H1 (cell line): ENCODE results near the gene ZNF277. TPM values are rescaled to one million over a fixed set of nuclear protein-coding genes. Genes with fewer than 3 reads are reported as not detected.
A peak's percentile ranks its signal among the peaks of the same experiment; 100 is the strongest.

Experiments used
- CTCF ChIA-PET: fragments of 300-600 bp; sonication (Branson Sonifier 250); formaldehyde crosslinking; loops from one replicate; lab custom pipeline; 2021; ENCODE audit not compliant: partially characterized antibody; lab: Charles Lee
- POLR2A ChIA-PET: fragments of 300-600 bp; sonication (Branson Sonifier 250); formaldehyde crosslinking; loops from one replicate; lab custom pipeline; 2021; ENCODE audit warnings: inconsistent platforms; ENCODE audit not compliant: partially characterized antibody; lab: Charles Lee
- DNase-seq, 2 experiments: peaks; one replicate each; pipeline versions ENCODE4 v3.0.0 to v3.0.0-alpha.2; 2010 to 2022; ENCODE audit warnings: low spot score in 2 of 2, low read depth in 1 of 2, mixed read lengths in 1 of 2
- FAIRE-seq: peaks from 2 replicates; lab custom pipeline; 2011; peaks lifted over from hg19 to GRCh38; lab: Jason Lieb, UNC
- H2AFZ ChIP-seq: 2 replicates; pipeline ENCODE4 v1.8.1; 2012; ENCODE audit warnings: low read length, inconsistent platforms
- H2AK5ac ChIP-seq: 2 replicates; pipeline ENCODE4 v1.6.1; 2013; ENCODE audit warnings: low read depth, low read length
- H2BK120ac ChIP-seq: replicated peaks from 2 replicates; pipeline ENCODE3; 2013; ENCODE audit warnings: low read depth, low read length, inconsistent platforms
- H2BK12ac ChIP-seq: 2 replicates; pipeline ENCODE4 v1.6.1; 2013; ENCODE audit warnings: low read depth, low read length
- H2BK15ac ChIP-seq: 2 replicates; pipeline ENCODE4 v1.6.1; 2013; ENCODE audit warnings: low read length
- H2BK20ac ChIP-seq: 2 replicates; pipeline ENCODE4 v1.6.1; 2013; ENCODE audit warnings: low read length
- H2BK5ac ChIP-seq: 2 replicates; pipeline ENCODE4 v1.6.1; 2013; ENCODE audit warnings: low read depth, low read length
- H3K14ac ChIP-seq: 2 replicates; pipeline ENCODE4 v1.6.1; 2013; ENCODE audit warnings: inconsistent platforms; ENCODE audit not compliant: insufficient read length
- H3K18ac ChIP-seq: 2 replicates; pipeline ENCODE4 v1.6.1; 2013; ENCODE audit warnings: low read length; ENCODE audit errors: extremely low read depth
- H3K23ac ChIP-seq: 2 replicates; pipeline ENCODE4 v1.6.1; 2013; ENCODE audit warnings: inconsistent platforms; ENCODE audit not compliant: insufficient read length
- H3K23me2 ChIP-seq: 2 replicates; pipeline ENCODE4 v1.6.1; 2013; ENCODE audit warnings: low read depth, low read length
- H3K27ac ChIP-seq: 2 replicates; pipeline ENCODE4 v1.6.1; 2011; ENCODE audit warnings: low read depth, low read length, inconsistent platforms
- H3K27me3 ChIP-seq, 4 experiments: replicated peaks in 1 of 4; 1 replicate in 1 of 4; 2 replicates in 3 of 4; pipeline versions ENCODE4 v1.6.1 to v1.8.1; 2011 to 2013; ENCODE audit warnings: low read length in 3 of 4, mild to moderate bottlenecking in 3 of 4, inconsistent platforms in 2 of 4, mixed read lengths in 2 of 4, moderate library complexity in 1 of 4; ENCODE audit not compliant: control insufficient read depth in 3 of 4, insufficient read depth in 3 of 4; ENCODE audit errors: extremely low read depth in 1 of 4
- H3K36me3 ChIP-seq, 4 experiments: 2 replicates each; pipeline versions ENCODE4 v1.6.1 to v1.8.1; 2011 to 2013; ENCODE audit warnings: mild to moderate bottlenecking in 4 of 4, low read length in 3 of 4, moderate library complexity in 2 of 4, control low read depth in 1 of 4, inconsistent platforms in 1 of 4; ENCODE audit not compliant: insufficient read depth in 4 of 4, control insufficient read depth in 2 of 4
- H3K4ac ChIP-seq: replicated peaks from 2 replicates; pipeline ENCODE3; 2013; ENCODE audit warnings: low read length, low read depth, mixed read lengths, inconsistent platforms; ENCODE audit not compliant: insufficient read length
- H3K4me1 ChIP-seq, 4 experiments: replicated peaks in 1 of 4; 1 replicate in 1 of 4; 2 replicates in 3 of 4; pipeline versions ENCODE4 v1.6.1 to v1.8.1; 2011 to 2013; ENCODE audit warnings: low read length in 3 of 4, inconsistent platforms in 2 of 4, mixed read lengths in 1 of 4; ENCODE audit not compliant: insufficient read depth in 4 of 4, control insufficient read depth in 3 of 4
- H3K4me2 ChIP-seq, 2 experiments: 2 replicates each; pipeline versions ENCODE4 v1.6.1 to v1.8.1; 2011 to 2013; ENCODE audit warnings: low read depth in 2 of 2, low read length in 2 of 2, control low read depth in 1 of 2, inconsistent platforms in 1 of 2, mild to moderate bottlenecking in 1 of 2; ENCODE audit not compliant: insufficient read depth in 1 of 2
- H3K4me3 ChIP-seq, 4 experiments: fragments of 200-600, 300-600 bp in 1 of 4; sonication (generic), shearing (Covaris generic), sonication (Bioruptor Twin) in 1 of 4; 2 replicates each; pipeline versions ENCODE4 v1.5.1 to v1.8.1; 2011 to 2016; ENCODE audit warnings: low read length in 4 of 4, low read depth in 3 of 4, control low read depth in 2 of 4, inconsistent platforms in 2 of 4, mild to moderate bottlenecking in 2 of 4, mixed read lengths in 1 of 4, moderate library complexity in 1 of 4; ENCODE audit not compliant: insufficient read depth in 2 of 4; ENCODE audit errors: extremely low read depth in 1 of 4
- H3K56ac ChIP-seq: replicated peaks from 2 replicates; pipeline ENCODE3; 2013; ENCODE audit warnings: low read depth, mild to moderate bottlenecking, mixed read lengths, low read length, inconsistent platforms; ENCODE audit not compliant: insufficient read length
- H3K79me1 ChIP-seq: 2 replicates; pipeline ENCODE4 v1.6.1; 2013; ENCODE audit warnings: low read depth, low read length, control low read depth
- H3K79me2 ChIP-seq, 2 experiments: 2 replicates each; pipeline versions ENCODE4 v1.6.1 to v1.8.1; 2012 to 2013; ENCODE audit warnings: low read length in 2 of 2, mild to moderate bottlenecking in 2 of 2, inconsistent platforms in 1 of 2; ENCODE audit not compliant: insufficient read depth in 2 of 2, control insufficient read depth in 1 of 2
- H3K9ac ChIP-seq, 4 experiments: replicated peaks in 1 of 4; 1 replicate in 1 of 4; 2 replicates in 3 of 4; pipeline versions ENCODE4 v1.6.1 to v1.8.1; 2011 to 2013; ENCODE audit warnings: low read depth in 3 of 4, low read length in 3 of 4, control low read depth in 2 of 4, mild to moderate bottlenecking in 2 of 4, moderate library complexity in 2 of 4, inconsistent platforms in 1 of 4; ENCODE audit errors: extremely low read depth in 1 of 4
- H3K9me3 ChIP-seq, 2 experiments: 2 replicates each; pipeline versions ENCODE4 v1.6.1 to v1.8.1; 2012 to 2013; ENCODE audit warnings: mild to moderate bottlenecking in 2 of 2, moderate library complexity in 2 of 2, control low read depth in 1 of 2, inconsistent platforms in 1 of 2, low read depth in 1 of 2, low read length in 1 of 2, mixed read lengths in 1 of 2; ENCODE audit not compliant: insufficient read depth in 2 of 2
- H4K20me1 ChIP-seq, 2 experiments: replicated peaks in 1 of 2; 2 replicates each; pipeline versions ENCODE3 to v1.8.1; 2011 to 2013; ENCODE audit warnings: inconsistent platforms in 2 of 2, low read length in 2 of 2, mild to moderate bottlenecking in 1 of 2; ENCODE audit not compliant: insufficient read depth in 2 of 2, control insufficient read depth in 1 of 2
- H4K5ac ChIP-seq: 2 replicates; pipeline ENCODE4 v1.6.1; 2013; ENCODE audit warnings: low read length, low read depth, mixed read lengths, inconsistent platforms; ENCODE audit not compliant: insufficient read length
- H4K8ac ChIP-seq: 2 replicates; pipeline ENCODE4 v1.8.0; 2013; ENCODE audit warnings: mild to moderate bottlenecking, moderate library complexity, low read length, inconsistent platforms; ENCODE audit not compliant: insufficient read depth; ENCODE audit errors: extremely low read depth
- H4K91ac ChIP-seq: replicated peaks from 2 replicates; pipeline ENCODE3; 2013; ENCODE audit warnings: low read length, mixed read lengths, inconsistent platforms; ENCODE audit not compliant: insufficient read length
- CBX5 ChIP-seq: fragments of 300-800, 300-1000 bp; sonication (generic); IDR thresholded peaks from 2 replicates; pipeline ENCODE4 v1.7.1; 2016; ENCODE audit warnings: antibody characterized with exemption, low read length, low read depth
- CREB1 ChIP-seq: IDR thresholded peaks from 2 replicates; pipeline ENCODE4 v1.6.1; 2012; ENCODE audit warnings: inconsistent platforms
- EP300 ChIP-seq, 2 experiments: IDR thresholded peaks; 1 replicate in 1 of 2; 2 replicates in 1 of 2; pipeline ENCODE4 v1.6.1; 2011 to 2012; ENCODE audit warnings: low read depth in 2 of 2, low read length in 2 of 2, mild to moderate bottlenecking in 2 of 2, borderline replicate concordance in 1 of 2, inconsistent platforms in 1 of 2, moderate library complexity in 1 of 2
- MAX ChIP-seq: IDR thresholded peaks from 2 replicates; pipeline ENCODE4 v1.6.1; 2012; ENCODE audit warnings: inconsistent platforms
- NANOG ChIP-seq: IDR thresholded peaks from 2 replicates; pipeline ENCODE4 v1.6.1; 2011; ENCODE audit warnings: low read length, low read depth, mild to moderate bottlenecking, inconsistent platforms; ENCODE audit not compliant: insufficient read depth, poor library complexity, severe bottlenecking
- PHF8 ChIP-seq: fragments of 200-600 bp; sonication (generic); conservative IDR thresholded peaks from 2 replicates; pipeline ENCODE4 v1.7.1; 2012; ENCODE audit warnings: low read depth, mild to moderate bottlenecking, inconsistent platforms, low read length, moderate library complexity
- POLR2A ChIP-seq, 2 experiments: IDR thresholded peaks; 1 replicate in 1 of 2; 2 replicates in 1 of 2; pipeline ENCODE4 v1.6.1; 2011; ENCODE audit warnings: low read depth in 2 of 2, low read length in 2 of 2, mild to moderate bottlenecking in 2 of 2; ENCODE audit errors: control extremely low read depth in 1 of 2
- RNF2 ChIP-seq: fragments of 200-900, 300-1000 bp; sonication (generic); IDR thresholded peaks from 2 replicates; pipeline ENCODE4 v1.7.1; 2016; ENCODE audit warnings: borderline replicate concordance, low read depth, mild to moderate bottlenecking, antibody characterized with exemption, low read length; ENCODE audit not compliant: poor library complexity, severe bottlenecking; ENCODE audit errors: missing control alignments
- SP2 ChIP-seq: IDR thresholded peaks from 2 replicates; pipeline ENCODE4 v1.6.1; 2012; ENCODE audit warnings: mild to moderate bottlenecking, low read length, inconsistent platforms
- TAF7 ChIP-seq: optimal IDR thresholded peaks from 2 replicates; pipeline ENCODE3; 2011; ENCODE audit warnings: low read depth, mild to moderate bottlenecking, inconsistent platforms, low read length, moderate library complexity, borderline replicate concordance
- WGBS, 2 experiments: shearing (Covaris generic) in 1 of 2; methylation state at CpG; one replicate each; pipeline versions ENCODE4 v1.1.6 to v1.1.7; 2013 to 2015; ENCODE audit warnings: low lambda C conversion rate in 2 of 2, mixed read lengths in 2 of 2, inconsistent platforms in 1 of 2, low coverage in 1 of 2, missing lambda C conversion rate in 1 of 2; ENCODE audit not compliant: insufficient replicate concordance in 2 of 2, insufficient coverage in 1 of 2, insufficient read length in 1 of 2; ENCODE audit errors: extremely low coverage in 1 of 2, missing lambda C conversion rate in 1 of 2; 5-methylcytosine and 5-hydroxymethylcytosine counted together
- polyA plus RNA-seq, 7 experiments: library from polyadenylated mRNA; depleted of rRNA in 3 of 7; stranded (reverse) in 5 of 7; unstranded in 2 of 7; fragments of >200 nt in 5 of 7; fragments of 200-250 nt in 2 of 7; gene quantifications; 1 replicate in 5 of 7; 2 replicates in 1 of 7; 4 replicates in 1 of 7; pipeline versions ENCODE4 v1.2.1 to v1.2.3, GENCODE V29; 2011 to 2013; ENCODE audit warnings: missing spikeins in 2 of 7, mixed read lengths in 2 of 7
- total RNA-seq: library from RNA; stranded (reverse); fragmentation: NEBNext Ultra II Directional; extraction: Animal tissue kit (Norgen Biotek cat#: 25700); gene quantifications from 2 replicates; pipeline ENCODE4 v1.2.1, GENCODE V29; 2021
- TF ChIP-seq, protein P1 (sequence below): IDR thresholded peaks from 2 replicates; pipeline ENCODE4 v1.6.1; 2012; ENCODE audit warnings: low read length, inconsistent platforms

ZNF277 gene
- total and polyA plus RNA-seq, 2 of the 8 experiments (the other 6 are each of a cell fraction or from before 2014, with no cell fraction given): 5.1 to 21.7 TPM

DNA sequence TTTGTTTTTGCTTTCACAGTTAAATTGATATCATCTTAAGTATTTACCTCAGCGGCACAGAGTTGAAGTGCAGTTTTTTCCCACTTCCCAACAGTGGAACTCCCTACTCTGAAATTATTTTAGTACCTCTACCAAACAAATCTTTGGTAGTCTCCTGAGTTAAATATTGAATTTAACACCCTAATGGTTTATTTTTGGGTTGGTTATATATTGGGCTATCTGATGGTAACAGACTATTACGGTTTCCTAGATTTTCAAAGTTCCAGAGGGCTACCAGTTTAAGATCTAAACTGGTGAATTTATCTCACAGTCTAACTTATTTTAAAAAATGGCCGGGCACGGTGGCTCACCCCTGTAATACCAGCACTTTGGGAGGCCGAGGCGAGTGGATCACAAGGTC lies 1.3 kb downstream of the ZNF277 start:
- peak overlapping the region in 1 of 2 experiments; percentile 99; a peak in 1 of 4 replicates for H3K4me2 ChIP-seq
- peaks cover 0 to 7% of the 10 kb centered on the region in 2 experiments for H4K20me1 ChIP-seq
- H3K79me1 ChIP-seq: peaks cover 3% of the 10 kb centered on the region; the same call in 1 of the 2 replicates
- H4K91ac ChIP-seq: no peak overlapping the region
- H2BK120ac ChIP-seq: no peak overlapping the region
- H2AFZ ChIP-seq: no peak overlapping the region
- POLR2A ChIA-PET: interaction anchor here (4.6 kb wide), 1 partner anchor 243 kb away, joined by 29 read pairs; the partner anchor contains the start of gene IFRD1
- H3K4ac ChIP-seq: no peak overlapping the region
- H2BK12ac ChIP-seq: no peak overlapping the region
- H3K27me3 ChIP-seq: peaks cover 0 to 2% (median 0%) of the 10 kb centered on the region in 4 experiments; a peak in 2 of 7 replicates
- no peak overlapping the region for H3K14ac ChIP-seq
- H3K4me3 ChIP-seq: peak overlapping the region in 1 of 4 experiments; percentile 94; a peak in 2 of 8 replicates
- no peak overlapping the region for H3K27ac ChIP-seq
- H3K18ac ChIP-seq: no peak overlapping the region
- H3K36me3 ChIP-seq: no peaks in the 10 kb centered on the region
- DNase-seq (no peak), FAIRE-seq (no peak)
- H3K9me3 ChIP-seq: no peaks in the 10 kb centered on the region
- peaks cover 5 to 69% of the 10 kb centered on the region in 2 experiments; a peak in 3 of 4 replicates for H3K79me2 ChIP-seq
- H2BK5ac ChIP-seq: no peak overlapping the region
- peaks cover 0 to 11% (median 7%) of the 10 kb centered on the region in 4 experiments; a peak in 5 of 7 replicates for H3K4me1 ChIP-seq
- H2AK5ac ChIP-seq: no peak overlapping the region
- H3K9ac ChIP-seq: no peak overlapping the region
- H4K8ac ChIP-seq: no peak overlapping the region
- no peak overlapping the region for H2BK15ac ChIP-seq
- WGBS, 2 experiments: 97% methylated on average over 6 of the region's 6 CpGs; no CpG with 5 or more reads in 1 of the 2 experiments
- no peak overlapping the region for H2BK20ac ChIP-seq
- no peak overlapping the region for H3K23ac ChIP-seq
- CTCF ChIA-PET: interaction anchor here (1.1 kb wide), 1 partner anchor 188 kb away, joined by 3 read pairs; no protein-coding TSS in a partner anchor
- peaks cover 21% of the 10 kb centered on the region for H3K23me2 ChIP-seq
- H3K56ac ChIP-seq: no peak overlapping the region
- H4K5ac ChIP-seq: no peak overlapping the region
- no peak for TF ChIP-seq NANOG
- no peak for TF ChIP-seq CREB1
- TF ChIP-seq POLR2A (IDR thresholded peaks at IDR 0.05; ENCODE audit: control extremely low read depth in 1 of 2, low read depth in 2 of 2, low read length in 2 of 2): no peak
- TF ChIP-seq TAF7: no peak
- TF ChIP-seq PHF8: no peak
- TF ChIP-seq MAX: no peak
- TF ChIP-seq, protein P1, sequence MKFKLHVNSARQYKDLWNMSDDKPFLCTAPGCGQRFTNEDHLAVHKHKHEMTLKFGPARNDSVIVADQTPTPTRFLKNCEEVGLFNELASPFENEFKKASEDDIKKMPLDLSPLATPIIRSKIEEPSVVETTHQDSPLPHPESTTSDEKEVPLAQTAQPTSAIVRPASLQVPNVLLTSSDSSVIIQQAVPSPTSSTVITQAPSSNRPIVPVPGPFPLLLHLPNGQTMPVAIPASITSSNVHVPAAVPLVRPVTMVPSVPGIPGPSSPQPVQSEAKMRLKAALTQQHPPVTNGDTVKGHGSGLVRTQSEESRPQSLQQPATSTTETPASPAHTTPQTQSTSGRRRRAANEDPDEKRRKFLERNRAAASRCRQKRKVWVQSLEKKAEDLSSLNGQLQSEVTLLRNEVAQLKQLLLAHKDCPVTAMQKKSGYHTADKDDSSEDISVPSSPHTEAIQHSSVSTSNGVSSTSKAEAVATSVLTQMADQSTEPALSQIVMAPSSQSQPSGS: no peak
- TF ChIP-seq CBX5: no peak
- no peak for TF ChIP-seq EP300 (IDR thresholded peaks at IDR 0.05; ENCODE audit: borderline replicate concordance in 1 of 2, low read depth in 2 of 2, low read length in 2 of 2)
- no peak for TF ChIP-seq SP2
- no peak for TF ChIP-seq RNF2
